HepG2 (cell line): Measurements from ENCODE around the gene ZNF814. TPM values are rescaled to one million over a fixed set of nuclear protein-coding genes. Genes with fewer than 3 reads are reported as not detected.
A peak's percentile ranks its signal among the peaks of the same experiment; 100 is the strongest.

ENCODE experiments used
- ARNT ChIP-seq: fragments of 450-650 bp; IDR thresholded peaks from 2 replicates; pipeline ENCODE4 v1.6.1; 2017
- ATF5 ChIP-seq: sonication (generic); formaldehyde crosslinking; IDR thresholded peaks from 2 replicates; pipeline ENCODE4 v1.4.0; 2020; ENCODE audit warnings: mild to moderate bottlenecking, low read depth, missing genetic modification reagents
- EED ChIP-seq: sonication (generic); formaldehyde crosslinking; IDR thresholded peaks from 2 replicates; pipeline ENCODE4 v1.5.0; 2020; ENCODE audit warnings: mild to moderate bottlenecking, missing genetic modification reagents
- HIC2 ChIP-seq: sonication (generic); formaldehyde crosslinking; IDR thresholded peaks from 2 replicates; pipeline ENCODE4 v1.9.0; 2022; ENCODE audit warnings: low read depth, missing genetic modification reagents
- MEIS1 ChIP-seq: sonication (generic); formaldehyde crosslinking; IDR thresholded peaks from 2 replicates; pipeline ENCODE4 v1.9.0; 2021; ENCODE audit warnings: mild to moderate bottlenecking, missing genetic modification reagents, moderate library complexity, borderline replicate concordance
- NPAS2 ChIP-seq: sonication (generic); formaldehyde crosslinking; IDR thresholded peaks from 2 replicates; pipeline ENCODE4 v1.8.0; 2022; ENCODE audit warnings: mild to moderate bottlenecking, missing genetic modification reagents, borderline replicate concordance
- POGK ChIP-seq: sonication (generic); formaldehyde crosslinking; conservative IDR thresholded peaks from 2 replicates; pipeline ENCODE4 v1.8.0; 2022; ENCODE audit warnings: mild to moderate bottlenecking, moderate library complexity, missing genetic modification reagents
- PRDM4 ChIP-seq: sonication (generic); formaldehyde crosslinking; IDR thresholded peaks from 2 replicates; pipeline ENCODE4 v1.9.0; 2021; ENCODE audit warnings: missing genetic modification reagents, borderline replicate concordance
- SOX6 ChIP-seq, 2 experiments: fragments of 450-650 bp in 1 of 2; sonication (generic) in 1 of 2; formaldehyde crosslinking in 1 of 2; IDR thresholded peaks; 2 replicates each; pipeline versions ENCODE4 v1.4.0 to v1.6.1; 2017 to 2020; ENCODE audit warnings: antibody characterized with exemption in 1 of 2, mild to moderate bottlenecking in 1 of 2, missing genetic modification reagents in 1 of 2
- ZBTB46 ChIP-seq: sonication (generic); formaldehyde crosslinking; IDR thresholded peaks from 2 replicates; pipeline ENCODE4 v1.4.0; 2020; ENCODE audit warnings: mild to moderate bottlenecking, missing genetic modification reagents, borderline replicate concordance
- ZNF574 ChIP-seq: sonication (generic); formaldehyde crosslinking; IDR thresholded peaks from 2 replicates; pipeline ENCODE4 v1.4.0; 2020; ENCODE audit warnings: missing genetic modification reagents
- ZNF749 ChIP-seq: sonication (generic); formaldehyde crosslinking; IDR thresholded peaks from 2 replicates; pipeline ENCODE4 v1.8.0; 2022; ENCODE audit warnings: mild to moderate bottlenecking, missing genetic modification reagents, moderate library complexity, borderline replicate concordance
- ZNF761 ChIP-seq: sonication (generic); formaldehyde crosslinking; conservative IDR thresholded peaks from 2 replicates; pipeline ENCODE4 v1.4.0; 2020; ENCODE audit warnings: mild to moderate bottlenecking, missing genetic modification reagents
- ZNF776 ChIP-seq: sonication (generic); formaldehyde crosslinking; IDR thresholded peaks from 2 replicates; pipeline ENCODE4 v1.4.0; 2020; ENCODE audit warnings: mild to moderate bottlenecking, missing genetic modification reagents
- ZSCAN25 ChIP-seq: sonication (generic); formaldehyde crosslinking; IDR thresholded peaks from 2 replicates; pipeline ENCODE4 v1.8.0; 2022; ENCODE audit warnings: mild to moderate bottlenecking, missing genetic modification reagents
- ZZZ3 ChIP-seq: sonication (generic); formaldehyde crosslinking; IDR thresholded peaks from 2 replicates; pipeline ENCODE4 v1.4.0; 2020; ENCODE audit warnings: missing genetic modification reagents, mild to moderate bottlenecking, borderline replicate concordance
- polyA plus RNA-seq, 8 experiments: library from polyadenylated mRNA; depleted of rRNA in 3 of 8; stranded (reverse) in 7 of 8; unstranded in 1 of 8; fragments of >200 nt; fragmentation: Illumina TruSeq in 4 of 8; extraction: Trizol in 4 of 8; gene quantifications; 2 replicates each; pipeline versions ENCODE4 v1.2.1 to v1.2.3, GENCODE V29; 2011 to 2016; ENCODE audit warnings: low read depth in 4 of 8, missing spikeins in 1 of 8, mixed read lengths in 1 of 8; ENCODE audit not compliant: insufficient read depth in 1 of 8
- total RNA-seq, 5 experiments: library from RNA; depleted of rRNA; stranded (reverse); fragments of >200 nt; fragmentation: Illumina TruSeq; extraction: Trizol; gene quantifications; 2 replicates each; pipeline ENCODE4 v1.2.3, GENCODE V29; 2016; ENCODE audit warnings: low read depth in 1 of 5

Gene ZNF814
- total and polyA plus RNA-seq, 2 of the 13 experiments (the other 11 are each of a cell fraction or from before 2014, with no cell fraction given): 2.5 to 3.4 TPM

GRCh38 chr19:57813919-57814504, 74.8 kb downstream of the ZNF814 start (continued):
- TF ChIP-seq HIC2 (CRISPR knock-in tag) (no peak), ARNT (no peak), NPAS2 (CRISPR knock-in tag) (no peak), ZNF574 (CRISPR knock-in tag) (0 out of 2 replicates have a peak, but pooled peaks have one; percentile 12), EED (CRISPR knock-in tag) (no peak), POGK (no peak), ZNF761 (CRISPR knock-in tag) (no peak), ZSCAN25 (CRISPR knock-in tag) (no peak), ZBTB46 (CRISPR knock-in tag) (peak; percentile 52; the same call in 1 of the 2 replicates), PRDM4 (CRISPR knock-in tag) (no peak), SOX6 (IDR thresholded peaks at IDR 0.05) (no peak), SOX6 (CRISPR knock-in tag; IDR thresholded peaks at IDR 0.05) (0 out of 2 replicates have a peak, but pooled peaks have one; percentile 1), ZNF776 (CRISPR knock-in tag) (0 out of 2 replicates have a peak, but pooled peaks have one; percentile 7), MEIS1 (no peak), ZZZ3 (CRISPR knock-in tag) (0 out of 2 replicates have a peak, but pooled peaks have one; percentile 0), ATF5 (0 out of 2 replicates have a peak, but pooled peaks have one; percentile 59), ZNF749 (CRISPR knock-in tag) (no peak)
